ENCODE measurements around the gene MUC5AC. TPM values are rescaled to one million over a fixed set of nuclear protein-coding genes. Genes with fewer than 3 reads are reported as not detected.

The MUC5AC gene
- total and polyA plus RNA-seq, 10 donors = under 0.01 TPM; not detected in 8

DNA sequence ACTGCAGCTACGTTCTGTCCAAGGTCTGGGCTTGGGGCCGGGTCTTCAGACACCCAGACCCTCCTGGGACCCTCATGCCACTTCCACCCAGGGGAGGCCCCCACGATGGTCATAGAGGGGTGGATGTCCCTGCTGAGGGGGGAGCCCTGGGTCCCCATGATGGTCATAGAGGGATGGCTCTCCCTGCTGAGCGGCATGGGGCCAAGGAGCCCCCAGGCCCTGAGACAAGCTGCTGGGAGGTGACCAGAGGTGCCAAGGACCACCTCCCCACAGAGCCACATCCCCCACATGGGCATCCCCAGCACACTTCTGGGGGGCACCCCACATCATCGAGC lies 72.3 kb downstream of the MUC5AC start:
- Histone ChIP-seq H3K27me3 (replicated peaks in 1 of 7) (peaks cover 0 to 76% (median 0%) of the 10 kb centered on the region in 7 donors), H3K9me3 (no peaks in the 10 kb centered on the region), H3K4me3 (no peak overlapping the region), H3K27ac (no peak overlapping the region), H3K36me3 (no peaks in the 10 kb centered on the region), H3K4me1 (no peaks in the 10 kb centered on the region)
- intact Hi-C loops (cut with DNase I; ENCODE audit: low total_unique reads) = no loop called here
- TF ChIP-seq POLR2AphosphoS5 (IDR thresholded peaks at IDR 0.05) (no peak), POLR2A (IDR thresholded peaks at IDR 0.05) (no peak), CTCF (IDR thresholded peaks at IDR 0.05 in 8 of 11, conservative IDR thresholded peaks at IDR 0.05 in 3 of 11) (no peak)
- 67 to 83% (median 80%) methylated on average over 1 to 5 of the region's 5 CpGs for WGBS, 5 donors
- peak; percentile 51 for DNase-seq

GRCh38 chr11:1230456-1231395 lies 73.0 kb downstream of the MUC5AC start:
- Histone ChIP-seq H3K4me3 (no peak overlapping the region), H3K27me3 (replicated peaks in 1 of 7) (peaks cover 0 to 69% (median 0%) of the 10 kb centered on the region in 7 donors), H3K4me1 (no peaks in the 10 kb centered on the region), H3K36me3 (no peaks in the 10 kb centered on the region), H3K27ac (no peak overlapping the region), H3K9me3 (no peaks in the 10 kb centered on the region)
- intact Hi-C loops (cut with DNase I; ENCODE audit: low total_unique reads) = no loop called here
- DNase-seq = peak; percentile 68
- TF ChIP-seq CTCF (IDR thresholded peaks at IDR 0.05 in 8 of 11, conservative IDR thresholded peaks at IDR 0.05 in 3 of 11) = no peak
- TF ChIP-seq POLR2A (IDR thresholded peaks at IDR 0.05) = no peak
- TF ChIP-seq POLR2AphosphoS5 (IDR thresholded peaks at IDR 0.05) = no peak
- 77 to 85% (median 84%) methylated on average over 33 to 45 of the region's 45 CpGs for WGBS, 5 donors

DNA sequence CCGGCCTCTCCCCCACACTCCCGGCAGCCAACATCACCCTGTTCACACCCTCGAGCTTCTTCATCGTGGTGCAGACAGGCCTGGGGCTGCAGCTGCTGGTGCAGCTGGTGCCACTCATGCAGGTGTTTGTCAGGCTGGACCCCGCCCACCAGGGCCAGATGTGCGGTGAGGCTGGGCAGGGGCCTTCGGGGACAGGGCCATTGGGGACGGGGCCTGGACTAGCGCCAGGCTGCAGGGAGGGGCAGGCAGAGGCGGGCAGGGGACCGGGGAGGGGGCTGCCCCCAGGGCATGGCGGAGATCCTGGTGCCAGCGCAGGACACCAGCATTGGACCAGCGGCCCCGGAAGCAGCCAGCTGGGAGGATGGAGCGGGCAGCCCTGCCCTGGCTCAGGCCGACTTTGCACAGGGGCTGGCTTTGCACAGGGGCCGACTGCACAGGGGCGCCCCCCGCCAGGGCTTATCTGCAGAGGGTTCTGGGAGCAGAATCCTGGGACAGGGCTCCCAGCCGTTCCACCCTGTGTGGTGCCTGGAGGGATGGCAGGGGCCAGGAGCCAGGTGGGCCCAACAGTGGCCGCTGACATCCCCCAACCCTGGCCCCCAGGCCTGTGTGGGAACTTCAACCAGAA lies 73.8 kb downstream of the MUC5AC start:
- no peaks in the 10 kb centered on the region for H3K9me3 ChIP-seq
- WGBS, 5 donors = 45 to 81% (median 72%) methylated on average over 9 to 22 of the region's 22 CpGs
- DNase-seq = peak; percentile 70
- peaks cover 0 to 62% (median 0%) of the 10 kb centered on the region in 7 donors for H3K27me3 ChIP-seq (replicated peaks in 1 of 7)
- H3K4me1 ChIP-seq = no peaks in the 10 kb centered on the region
- intact Hi-C loops (cut with DNase I; ENCODE audit: low total_unique reads) = no loop called here
- H3K27ac ChIP-seq = no peak overlapping the region
- no peak for TF ChIP-seq POLR2A (IDR thresholded peaks at IDR 0.05)
- no peak for TF ChIP-seq CTCF (IDR thresholded peaks at IDR 0.05 in 8 of 11, conservative IDR thresholded peaks at IDR 0.05 in 3 of 11)
- no peak for TF ChIP-seq POLR2AphosphoS5 (IDR thresholded peaks at IDR 0.05)
- no peaks in the 10 kb centered on the region for H3K36me3 ChIP-seq
- no peak overlapping the region for H3K4me3 ChIP-seq
